NCI-H1694 (cell line): ENCODE data around the gene MUC6.

ENCODE experiments used
- DNase-seq: peaks from one replicate; lab custom pipeline; 2025; lab: John Stamatoyannopoulos, UW

MUC6 gene

DNA sequence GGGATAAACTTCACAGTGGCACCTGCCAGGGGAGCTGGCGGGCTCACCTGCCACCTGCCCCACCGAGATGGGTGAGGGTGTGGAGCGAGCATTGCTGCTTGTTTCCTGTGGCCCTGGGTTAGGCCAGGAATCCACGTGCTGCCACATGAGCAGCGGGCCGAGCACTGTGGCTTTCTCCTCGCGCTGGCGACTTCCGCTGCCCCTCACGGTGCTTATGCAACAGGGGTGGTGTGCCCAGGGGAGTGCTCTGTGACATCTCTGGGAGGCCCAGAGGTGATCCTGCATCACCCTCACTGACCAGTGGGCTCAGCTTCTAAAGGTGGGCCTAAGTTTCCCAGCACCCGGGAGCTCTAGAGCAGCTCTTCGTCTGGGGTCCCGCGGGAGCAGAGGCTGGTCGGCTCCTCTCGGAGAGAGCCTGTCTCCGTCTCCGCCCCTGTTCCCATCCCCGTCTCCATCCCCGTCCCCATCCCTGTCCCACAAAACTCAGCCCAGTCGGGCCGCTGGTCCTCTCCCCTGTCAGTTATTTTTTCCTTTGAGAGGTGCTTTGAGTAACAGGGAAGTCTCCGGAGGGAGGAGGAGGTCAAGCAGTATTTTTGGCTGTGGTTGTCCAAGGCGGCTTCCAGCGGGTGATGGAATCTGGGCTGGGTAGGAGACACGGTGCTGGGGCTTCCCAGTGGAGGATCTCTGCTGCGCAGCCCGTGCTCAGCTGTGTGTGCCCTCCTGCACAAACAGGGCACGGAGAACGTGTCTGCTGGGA, 68.3 kb downstream of the MUC6 start:
- DNase-seq: no peak

DNA sequence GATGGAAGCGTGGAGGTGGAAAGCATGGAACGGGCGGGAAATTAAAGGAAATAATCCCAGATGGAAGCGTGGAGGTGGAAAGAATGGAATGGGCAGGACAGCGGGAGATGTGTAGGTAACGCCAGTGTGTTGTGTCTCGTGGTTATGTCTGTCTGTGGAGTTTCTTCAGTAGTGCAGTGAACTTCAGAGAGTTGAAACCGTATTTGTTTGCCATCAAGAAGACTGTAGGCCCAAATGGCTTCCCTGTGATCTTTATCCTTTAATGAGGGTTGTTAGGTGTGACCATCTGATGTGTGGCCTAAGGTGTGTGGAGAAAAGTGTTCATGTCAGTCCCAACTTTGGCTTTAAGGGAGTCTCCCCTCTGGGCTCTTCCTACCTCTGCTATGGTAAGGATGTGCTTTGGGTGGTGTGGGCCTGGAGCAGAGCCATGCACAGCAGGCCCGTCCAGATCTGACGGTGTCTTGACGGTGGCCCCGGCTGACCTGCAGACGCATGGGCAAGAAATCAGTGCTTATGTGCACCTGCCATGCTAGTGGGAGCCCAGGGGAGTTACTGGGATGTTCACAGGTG, 71.2 kb downstream of the MUC6 start:
- DNase-seq: no peak

DNA sequence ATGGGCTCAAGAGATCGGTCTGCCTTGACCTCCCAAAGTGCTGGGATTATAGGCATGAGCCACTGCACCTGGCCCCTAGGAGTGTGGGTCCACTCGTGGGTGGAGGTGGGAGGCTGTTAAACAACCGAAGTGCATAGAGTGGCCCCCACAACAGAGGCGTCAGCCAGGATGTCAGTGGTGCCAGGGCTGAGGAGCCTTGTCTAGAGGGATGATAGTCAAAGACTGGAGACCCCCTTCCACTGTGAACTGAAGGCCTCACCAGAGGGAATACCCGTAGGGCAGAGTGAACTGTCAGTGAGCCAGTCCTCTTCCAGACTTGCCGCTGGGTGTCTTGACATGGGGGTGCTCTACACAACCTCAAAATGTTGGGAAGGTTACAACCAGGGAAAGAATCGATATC, 72.7 kb downstream of the MUC6 start:
- DNase-seq: no peak
